Heart left ventricle (tissue), 16 donors: ENCODE measurements around the gene UBE2B. TPM values are rescaled to one million over a fixed set of nuclear protein-coding genes. Genes with fewer than 3 reads are reported as not detected.

ENCODE experiments used
- ATAC-seq, 4 donors: fragments of 200-7000 bp; cut with Tn5 transposase; one replicate each; pipeline ENCODE4 v1.9.1; 2020 to 2022; ENCODE audit warnings: moderate library complexity in 4 of 4, mild to moderate bottlenecking in 3 of 4, moderate number of reproducible peaks in 1 of 4
- DNase-seq, 5 donors: peaks; one replicate each; pipeline ENCODE4 v3.0.0-alpha.2; 2020
- H3K27ac ChIP-seq, 12 donors: fragments of 200-600 bp; sonication (generic) in 4 of 12; one replicate each; pipeline versions ENCODE4 v1.5.0 to v1.8.0; 2016 to 2022; ENCODE audit warnings: mild to moderate bottlenecking in 2 of 12
- H3K27me3 ChIP-seq, 9 donors: fragments of 200-600 bp; sonication (generic) in 2 of 9; one replicate each; pipeline versions ENCODE4 v1.5.1 to v1.8.0; 2016 to 2022; ENCODE audit warnings: mild to moderate bottlenecking in 3 of 9
- H3K36me3 ChIP-seq, 9 donors: fragments of 200-600 bp; sonication (generic) in 2 of 9; one replicate each; pipeline versions ENCODE4 v1.5.0 to v1.8.0; 2018 to 2022; ENCODE audit warnings: mild to moderate bottlenecking in 2 of 9
- H3K4me1 ChIP-seq, 12 donors: fragments of 200-600 bp; sonication (generic) in 4 of 12; one replicate each; pipeline versions ENCODE4 v1.5.0 to v1.8.0; 2016 to 2022; ENCODE audit warnings: mild to moderate bottlenecking in 3 of 12
- H3K4me3 ChIP-seq, 12 donors: fragments of 200-600 bp; sonication (generic) in 4 of 12; one replicate each; pipeline versions ENCODE4 v1.5.0 to v1.8.0; 2017 to 2022; ENCODE audit warnings: mild to moderate bottlenecking in 9 of 12, moderate library complexity in 4 of 12
- H3K9me3 ChIP-seq, 12 donors: fragments of 200-600 bp; sonication (generic) in 4 of 12; one replicate each; pipeline versions ENCODE4 v1.5.0 to v1.8.0; 2016 to 2022; ENCODE audit warnings: mild to moderate bottlenecking in 1 of 12
- POLR2A ChIP-seq, 2 donors: fragments of 450-650 bp; IDR thresholded peaks; one replicate each; pipeline ENCODE4 v1.6.1; 2017; ENCODE audit warnings: antibody characterized with exemption in 2 of 2, mild to moderate bottlenecking in 2 of 2, moderate library complexity in 2 of 2
- WGBS, 4 donors: extraction: QIAGEN DNeasy Blood & Tissue Kit in 2 of 4; methylation state at CpG; one replicate each; pipeline versions ENCODE4 v1.1.5 to v1.1.7; 2013 to 2018; 5-methylcytosine and 5-hydroxymethylcytosine counted together
- intact Hi-C, 10 donors: fragments of 100-400 bp; cut with DNase I; formaldehyde crosslinking; loops; one replicate each; pipeline versions ENCODE4 v1.11.1 to v1.14.2; 2022
- polyA plus RNA-seq, 2 donors: library from polyadenylated mRNA; stranded (reverse); fragments of 200-250 nt; gene quantifications; one replicate each; pipeline ENCODE4 v1.2.3, GENCODE V29; 2013
- total RNA-seq, 9 donors: library from RNA; depleted of rRNA in 2 of 9; stranded (reverse); fragments of >200 nt in 2 of 9; fragmentation: NEBNext Ultra II Directional in 3 of 9; extraction: Animal tissue kit (Norgen Biotek cat#: 25700) in 3 of 9; gene quantifications; one replicate each; pipeline versions ENCODE4 v1.1.0 to v1.2.4, GENCODE V29; 2016 to 2023
- TF ChIP-seq, protein P1 (sequence below), 12 donors: fragments of 200-600 bp; sonication (generic) in 4 of 12; IDR thresholded peaks; one replicate each; pipeline versions ENCODE4 v1.5.0 to v1.8.0; 2018 to 2022; ENCODE audit warnings: antibody characterized with exemption in 12 of 12, mild to moderate bottlenecking in 5 of 12
- donor health status: ischemic (EF 13 %, LVEDD 7.1; RV severe dilation, severe dysfunction).
- donor health status: healthy with polysubstance abuse.
- donor health status: DM: no; HTN: yes; CAD: no.
- donor health status: DM: no; HTN: no; CAD: no.
- donor health status: ischemic (EF 25% LVEDD 6.9; RV normal size, moderate dysfunction).
- donor health status: ischemic (EF 25% LVEDD 5.7; RV mildly dilated, moderate dysfunction).
- donor health status: healthy.
- donor health status: DM: yes; HTN: yes; CAD: no.
- donor health status: ischemic (EF 35%, LVEDD 5.7; RV mildly dilated, moderate dysfunction).
- donor health status: nonischemic (EF 11% LVEDD 7.7; RV severe dilation, severe dysfunction).
- donor health status: DM: yes; HTN: yes; CAD: no.
- donor health status: PGD.
- donor health status: ischemic (EF 29% LVEDD 5.4; RV normal size, mild dysfunction).
- donor health status: nonischemic (EF 23%, LVEDD 6.1; RV moderate dilation, normal function).

The UBE2B gene
- total and polyA plus RNA-seq, 11 donors: 62.8 to 230 (median 188) TPM

DNA sequence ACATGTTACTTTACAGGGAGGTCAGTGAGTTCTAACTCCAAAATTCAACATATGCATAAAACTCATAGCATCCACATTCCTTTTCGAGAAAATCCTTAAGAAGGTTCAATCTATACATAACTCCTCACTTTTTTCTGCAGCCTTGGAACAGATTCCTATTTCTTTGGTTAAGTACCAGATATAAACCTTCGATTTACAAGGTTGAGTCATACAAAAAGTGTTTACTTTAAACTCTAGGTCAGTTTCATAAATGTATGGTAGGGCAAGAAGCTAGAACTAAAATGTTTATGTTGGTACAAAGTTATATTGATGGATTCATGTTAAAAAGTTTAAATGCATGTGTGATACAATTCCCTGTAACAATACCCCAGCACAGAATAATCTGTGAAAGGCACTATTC lies 20.9 kb downstream of the UBE2B start:
- WGBS, 4 donors: 93 to 96% (median 94%) methylated on average over 2 of the region's 2 CpGs
- H3K9me3 ChIP-seq: no peaks in the 10 kb centered on the region
- ATAC-seq: no peak
- DNase-seq: no peak
- peaks cover 0 to 100% (median 99%) of the 10 kb centered on the region in 9 donors for H3K36me3 ChIP-seq
- H3K27me3 ChIP-seq: no peaks in the 10 kb centered on the region
- no peak overlapping the region for H3K4me3 ChIP-seq
- intact Hi-C loops: loop anchor here in 1 of 10 donors (10.0 kb wide), 1 partner anchor 412 kb away; no protein-coding TSS in a partner anchor
- no peaks in the 10 kb centered on the region for H3K4me1 ChIP-seq
- no peak for TF ChIP-seq POLR2A (IDR thresholded peaks at IDR 0.05)
- TF ChIP-seq, protein P1, sequence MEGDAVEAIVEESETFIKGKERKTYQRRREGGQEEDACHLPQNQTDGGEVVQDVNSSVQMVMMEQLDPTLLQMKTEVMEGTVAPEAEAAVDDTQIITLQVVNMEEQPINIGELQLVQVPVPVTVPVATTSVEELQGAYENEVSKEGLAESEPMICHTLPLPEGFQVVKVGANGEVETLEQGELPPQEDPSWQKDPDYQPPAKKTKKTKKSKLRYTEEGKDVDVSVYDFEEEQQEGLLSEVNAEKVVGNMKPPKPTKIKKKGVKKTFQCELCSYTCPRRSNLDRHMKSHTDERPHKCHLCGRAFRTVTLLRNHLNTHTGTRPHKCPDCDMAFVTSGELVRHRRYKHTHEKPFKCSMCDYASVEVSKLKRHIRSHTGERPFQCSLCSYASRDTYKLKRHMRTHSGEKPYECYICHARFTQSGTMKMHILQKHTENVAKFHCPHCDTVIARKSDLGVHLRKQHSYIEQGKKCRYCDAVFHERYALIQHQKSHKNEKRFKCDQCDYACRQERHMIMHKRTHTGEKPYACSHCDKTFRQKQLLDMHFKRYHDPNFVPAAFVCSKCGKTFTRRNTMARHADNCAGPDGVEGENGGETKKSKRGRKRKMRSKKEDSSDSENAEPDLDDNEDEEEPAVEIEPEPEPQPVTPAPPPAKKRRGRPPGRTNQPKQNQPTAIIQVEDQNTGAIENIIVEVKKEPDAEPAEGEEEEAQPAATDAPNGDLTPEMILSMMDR (IDR thresholded peaks at IDR 0.05): no peak
- no peak overlapping the region for H3K27ac ChIP-seq

DNA sequence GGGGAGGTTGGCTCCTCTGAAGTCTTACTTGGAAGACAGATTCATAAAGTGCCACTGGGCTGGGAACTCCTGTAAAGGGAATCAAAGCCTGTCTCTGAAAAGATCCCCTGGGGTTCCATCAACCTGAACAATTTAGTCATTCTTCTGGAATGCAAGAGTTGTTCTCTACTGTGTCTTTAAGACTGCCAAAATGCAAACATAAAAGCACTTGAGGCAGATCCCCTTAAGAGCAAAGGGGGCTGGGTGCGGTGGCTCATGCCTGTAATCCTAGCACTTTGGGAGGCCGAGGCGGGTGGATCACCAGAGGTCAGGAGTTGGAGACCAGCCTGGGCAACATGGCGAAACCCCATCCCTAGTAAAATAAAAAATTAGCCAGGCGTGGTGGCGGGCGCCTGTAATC lies 23.6 kb downstream of the UBE2B start:
- Histone ChIP-seq H3K36me3 (peaks cover 0 to 98% (median 89%) of the 10 kb centered on the region in 9 donors), H3K4me3 (no peak overlapping the region), H3K27ac (no peak overlapping the region), H3K27me3 (no peaks in the 10 kb centered on the region), H3K4me1 (peaks cover 0 to 8% (median 0%) of the 10 kb centered on the region in 12 donors), H3K9me3 (no peaks in the 10 kb centered on the region)
- TF ChIP-seq, protein P1 (IDR thresholded peaks at IDR 0.05): no peak
- TF ChIP-seq POLR2A (IDR thresholded peaks at IDR 0.05): no peak
- WGBS, 4 donors: 90 to 98% (median 93%) methylated on average over 7 of the region's 7 CpGs
- intact Hi-C loops: loop anchor here in 1 of 10 donors (10.0 kb wide), 1 partner anchor 410 kb away; no protein-coding TSS in a partner anchor
- no peak for DNase-seq
- no peak for ATAC-seq

DNA sequence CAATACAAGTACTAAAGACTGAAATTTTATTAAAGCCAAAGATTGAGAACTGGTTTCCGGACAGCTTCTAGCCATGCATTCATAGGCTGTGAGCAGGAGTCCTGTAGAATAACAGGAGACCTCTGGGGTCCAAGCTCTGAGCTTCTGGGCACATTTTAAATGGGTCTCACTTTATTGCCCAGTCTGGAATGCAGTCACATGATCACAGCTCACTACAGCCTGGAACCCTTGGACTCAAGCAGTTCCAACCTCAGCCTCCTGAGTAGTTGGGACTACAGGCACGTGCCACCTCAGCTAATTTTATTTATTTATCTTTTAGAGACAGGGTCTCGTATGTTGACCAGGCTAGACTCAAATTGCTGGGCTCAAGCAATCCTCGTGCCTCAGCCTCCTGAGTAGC lies 24.9 kb downstream of the UBE2B start:
- ATAC-seq (no peak), DNase-seq (no peak)
- 79 to 91% (median 87%) methylated on average over 4 of the region's 4 CpGs for WGBS, 4 donors
- H3K9me3 ChIP-seq: no peaks in the 10 kb centered on the region
- H3K4me3 ChIP-seq: no peak overlapping the region
- H3K27ac ChIP-seq: no peak overlapping the region
- TF ChIP-seq POLR2A (IDR thresholded peaks at IDR 0.05): no peak
- TF ChIP-seq, protein P1 (IDR thresholded peaks at IDR 0.05): no peak
- H3K36me3 ChIP-seq: peaks cover 0 to 97% (median 76%) of the 10 kb centered on the region in 9 donors
- peaks cover 0 to 8% (median 0%) of the 10 kb centered on the region in 12 donors for H3K4me1 ChIP-seq
- intact Hi-C loops: loop anchor here in 1 of 10 donors (10.0 kb wide), 1 partner anchor 409 kb away; no protein-coding TSS in a partner anchor
- H3K27me3 ChIP-seq: no peaks in the 10 kb centered on the region

DNA sequence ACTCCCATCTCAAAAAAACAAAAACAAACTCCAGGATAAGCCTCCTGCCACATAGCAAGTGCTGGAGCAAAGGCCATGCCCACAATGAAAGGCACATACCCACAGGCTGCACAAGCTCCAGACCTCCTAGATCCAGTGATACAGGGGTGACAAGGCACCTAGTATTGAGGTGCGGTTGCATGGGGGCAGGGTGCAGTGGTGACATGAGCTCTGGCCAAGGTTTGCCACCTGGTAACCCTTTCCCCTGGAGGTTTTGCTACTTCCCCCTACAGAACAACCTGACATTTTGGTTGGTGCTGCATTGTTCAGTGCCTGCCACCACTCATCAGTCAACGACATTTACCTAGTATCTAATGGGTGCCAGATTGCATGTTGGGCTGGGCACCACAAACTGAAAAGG lies 25.8 kb downstream of the UBE2B start:
- intact Hi-C loops: loop anchor here in 1 of 10 donors (10.0 kb wide), 1 partner anchor 408 kb away; no protein-coding TSS in a partner anchor

More for the DNA sequence above, 25.8 kb downstream of the UBE2B start:
- DNase-seq (no peak), ATAC-seq (peak in 3 of 4 donors; percentile 12 to 21 (median 17))
- H3K4me3 ChIP-seq: no peak overlapping the region
- H3K9me3 ChIP-seq: no peaks in the 10 kb centered on the region
- no peaks in the 10 kb centered on the region for H3K27me3 ChIP-seq
- TF ChIP-seq POLR2A (IDR thresholded peaks at IDR 0.05): no peak
- TF ChIP-seq, protein P1 (IDR thresholded peaks at IDR 0.05): no peak
- WGBS, 4 donors: 83 to 91% (median 86%) methylated on average over 2 of the region's 2 CpGs
- H3K4me1 ChIP-seq: peaks cover 0 to 8% (median 0%) of the 10 kb centered on the region in 12 donors
- H3K36me3 ChIP-seq: peaks cover 0 to 97% (median 75%) of the 10 kb centered on the region in 9 donors
- H3K27ac ChIP-seq: no peak overlapping the region
